PC-3 (cell line): ENCODE measurements around the gene TCF12. TPM values are rescaled to one million over a fixed set of nuclear protein-coding genes. Genes with fewer than 3 reads are reported as not detected.

Source experiments
- ATAC-seq: fragments of 200-7000 bp; cut with Tn5 transposase; 2 replicates; pipeline ENCODE4 v1.9.1; 2020; ENCODE audit warnings: mild to moderate bottlenecking, moderate library complexity
- BruUV-seq: library from RNA; stranded (reverse); fragments of 400-500 nt; replicated peaks from 2 replicates; lab custom pipeline; 2021; lab: Mats Ljungman, UMichigan
- CTCF ChIA-PET: fragments of 300-600 bp; sonication (Branson Sonifier 250); formaldehyde crosslinking; loops from one replicate; lab custom pipeline; 2022; ENCODE audit warnings: antibody characterized with exemption; lab: Charles Lee
- POLR2A ChIA-PET: fragments of 300-600 bp; sonication (Branson Sonifier 250); formaldehyde crosslinking; loops from one replicate; lab custom pipeline; 2022; ENCODE audit warnings: antibody characterized with exemption; ENCODE audit not compliant: unreplicated experiment; lab: Charles Lee
- DNase-seq: peaks from one replicate; pipeline ENCODE4 v3.0.0-alpha.2; 2015
- H2AFZ ChIP-seq: fragments of 300-600 bp; sonication (generic); 2 replicates; pipeline ENCODE4 v1.6.0; 2016; ENCODE audit warnings: antibody characterized with exemption, low read length
- H3F3A ChIP-seq: fragments of 300-600 bp; sonication (generic); one replicate; pipeline ENCODE4 v1.6.0; 2017; ENCODE audit warnings: antibody characterized with exemption, low read length, control low read depth, mild to moderate bottlenecking; ENCODE audit not compliant: unreplicated experiment
- H3K27ac ChIP-seq: fragments of 300-600 bp; sonication (generic); 2 replicates; pipeline ENCODE4 v1.5.1; 2016; ENCODE audit warnings: mild to moderate bottlenecking, low read length
- H3K27me3 ChIP-seq: fragments of 300-600 bp; sonication (generic); 2 replicates; pipeline ENCODE4 v1.6.1; 2016; ENCODE audit warnings: low read length, mixed read lengths
- H3K36me3 ChIP-seq: fragments of 300-600 bp; sonication (generic); 2 replicates; pipeline ENCODE4 v1.6.1; 2016; ENCODE audit warnings: low read depth, mixed run types, low read length, mixed read lengths
- H3K4me1 ChIP-seq: fragments of 300-600 bp; sonication (generic); 2 replicates; pipeline ENCODE4 v1.5.1; 2016; ENCODE audit warnings: low read length; ENCODE audit not compliant: insufficient read depth
- H3K4me2 ChIP-seq: fragments of 300-600 bp; sonication (generic); 2 replicates; pipeline ENCODE4 v1.6.0; 2016; ENCODE audit warnings: low read length
- H3K4me3 ChIP-seq: fragments of 300-600 bp; sonication (generic); 2 replicates; pipeline ENCODE4 v1.5.1; 2016; ENCODE audit warnings: mild to moderate bottlenecking, low read length, mixed read lengths
- H3K79me2 ChIP-seq: fragments of 300-600 bp; sonication (generic); 2 replicates; pipeline ENCODE4 v1.6.1; 2017; ENCODE audit warnings: low read length, mixed read lengths
- H3K9ac ChIP-seq: fragments of 300-600 bp; sonication (generic); 2 replicates; pipeline ENCODE4 v1.6.0; 2016; ENCODE audit warnings: mild to moderate bottlenecking, low read length
- H3K9me2 ChIP-seq: fragments of 300-600 bp; sonication (generic); replicated peaks from 2 replicates; pipeline ENCODE4 v1.6.1; 2016; ENCODE audit warnings: mixed run types, low read length, mixed read lengths
- H3K9me3 ChIP-seq: fragments of 300-600 bp; sonication (generic); 2 replicates; pipeline ENCODE4 v1.6.1; 2016; ENCODE audit warnings: low read length, mixed read lengths
- H4K20me1 ChIP-seq: fragments of 300-600 bp; sonication (generic); 2 replicates; pipeline ENCODE4 v1.6.1; 2016; ENCODE audit warnings: low read length, mixed read lengths
- EZH2 ChIP-seq: fragments of 300-600 bp; sonication (generic); IDR thresholded peaks from one replicate; pipeline ENCODE4 v1.6.1; 2017; ENCODE audit warnings: antibody characterized with exemption, mild to moderate bottlenecking, low read length; ENCODE audit not compliant: unreplicated experiment
- EZH2phosphoT487 ChIP-seq: fragments of 300-600 bp; sonication (generic); IDR thresholded peaks from 2 replicates; pipeline ENCODE4 v1.6.1; 2018; ENCODE audit warnings: mild to moderate bottlenecking, antibody characterized with exemption, low read length, borderline replicate concordance
- intact Hi-C: fragments of 100-400 bp; cut with micrococcal nuclease; formaldehyde crosslinking; loops from 2 replicates; pipeline ENCODE4 v1.9.0; 2023
- total RNA-seq: library from RNA; depleted of rRNA; stranded (reverse); fragments of >200 nt; gene quantifications from 2 replicates; pipeline ENCODE4 v1.2.3, GENCODE V29; 2014
- TF ChIP-seq, protein P1 (sequence below): fragments of 300-600 bp; sonication (generic); conservative IDR thresholded peaks from 2 replicates; pipeline ENCODE4 v1.5.1; 2017; ENCODE audit warnings: antibody characterized with exemption, low read depth, mild to moderate bottlenecking, low read length

The TCF12 gene
- total RNA-seq, 1 experiment from 2014 or later, result 103 TPM

DNA sequence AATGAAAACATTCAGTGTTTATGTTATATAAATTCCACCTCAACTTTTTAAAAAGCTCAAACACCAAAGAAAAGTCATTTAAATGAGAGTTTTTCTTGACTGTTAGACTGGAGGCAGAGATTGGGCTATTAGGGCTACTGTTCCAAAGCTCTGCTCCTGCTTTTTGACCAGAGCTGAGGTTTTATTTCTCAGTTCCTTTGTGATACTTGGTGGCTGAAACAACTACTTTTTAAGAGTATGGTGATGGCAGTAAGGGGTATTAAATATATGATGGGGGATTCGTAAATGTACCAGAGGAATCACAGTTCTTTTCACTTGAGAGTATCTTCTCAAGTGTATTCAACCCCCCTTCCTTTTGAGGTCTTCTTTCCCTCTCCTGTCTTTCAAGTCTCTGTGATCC is 271.8 kb downstream of the TCF12 start:
- CTCF ChIA-PET, result no interaction called here
- no peak overlapping the region for H3K27ac ChIP-seq
- H3F3A ChIP-seq, result no peaks in the 10 kb centered on the region
- ATAC-seq (no peak), DNase-seq (no peak)
- no peaks in the 10 kb centered on the region for H3K36me3 ChIP-seq
- intact Hi-C loops, result no loop called here
- no peaks in the 10 kb centered on the region for H3K27me3 ChIP-seq
- H3K9me3 ChIP-seq, result no peaks in the 10 kb centered on the region
- H4K20me1 ChIP-seq, result no peaks in the 10 kb centered on the region
- no peak overlapping the region for H3K4me3 ChIP-seq
- no peak overlapping the region for H3K9ac ChIP-seq
- no peaks in the 10 kb centered on the region for H3K79me2 ChIP-seq
- TF ChIP-seq EZH2 (no peak), EZH2phosphoT487 (no peak)
- TF ChIP-seq, protein P1, sequence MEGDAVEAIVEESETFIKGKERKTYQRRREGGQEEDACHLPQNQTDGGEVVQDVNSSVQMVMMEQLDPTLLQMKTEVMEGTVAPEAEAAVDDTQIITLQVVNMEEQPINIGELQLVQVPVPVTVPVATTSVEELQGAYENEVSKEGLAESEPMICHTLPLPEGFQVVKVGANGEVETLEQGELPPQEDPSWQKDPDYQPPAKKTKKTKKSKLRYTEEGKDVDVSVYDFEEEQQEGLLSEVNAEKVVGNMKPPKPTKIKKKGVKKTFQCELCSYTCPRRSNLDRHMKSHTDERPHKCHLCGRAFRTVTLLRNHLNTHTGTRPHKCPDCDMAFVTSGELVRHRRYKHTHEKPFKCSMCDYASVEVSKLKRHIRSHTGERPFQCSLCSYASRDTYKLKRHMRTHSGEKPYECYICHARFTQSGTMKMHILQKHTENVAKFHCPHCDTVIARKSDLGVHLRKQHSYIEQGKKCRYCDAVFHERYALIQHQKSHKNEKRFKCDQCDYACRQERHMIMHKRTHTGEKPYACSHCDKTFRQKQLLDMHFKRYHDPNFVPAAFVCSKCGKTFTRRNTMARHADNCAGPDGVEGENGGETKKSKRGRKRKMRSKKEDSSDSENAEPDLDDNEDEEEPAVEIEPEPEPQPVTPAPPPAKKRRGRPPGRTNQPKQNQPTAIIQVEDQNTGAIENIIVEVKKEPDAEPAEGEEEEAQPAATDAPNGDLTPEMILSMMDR, result no peak
- H3K9me2 ChIP-seq, result no peaks in the 10 kb centered on the region
- POLR2A ChIA-PET, result no interaction called here
- H3K4me1 ChIP-seq, result no peaks in the 10 kb centered on the region
- H2AFZ ChIP-seq, result no peak overlapping the region
- H3K4me2 ChIP-seq, result no peak overlapping the region
- no TSS peak for BruUV-seq

DNA sequence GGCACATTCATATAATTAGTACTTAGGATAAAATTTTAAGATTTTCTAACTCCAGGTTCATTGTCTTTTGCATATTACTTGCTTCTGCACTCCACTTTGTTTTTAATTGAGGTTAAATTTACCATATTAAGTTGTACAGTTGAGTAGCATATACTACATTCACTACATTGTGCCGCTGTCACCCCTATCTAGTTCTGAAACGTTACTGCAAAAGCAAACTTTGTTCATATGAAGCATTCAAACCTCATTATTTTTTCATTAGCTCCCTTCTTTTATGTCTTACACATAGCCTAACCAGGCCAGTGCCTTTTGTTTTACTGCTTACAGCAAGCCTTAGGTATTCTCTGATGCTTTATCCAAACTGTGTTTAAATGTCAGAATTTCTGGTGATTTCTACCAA is 274.7 kb downstream of the TCF12 start:
- H3K27me3 ChIP-seq, result no peaks in the 10 kb centered on the region
- ChIA-PET POLR2A (no interaction called here), CTCF (interaction anchor here (0.6 kb wide), 1 partner anchor 8 kb away, joined by 3 read pairs; no protein-coding TSS in a partner anchor)
- H3K4me3 ChIP-seq, result no peak overlapping the region
- ATAC-seq, result no peak
- no peaks in the 10 kb centered on the region for H3K9me2 ChIP-seq
- H3K9me3 ChIP-seq, result no peaks in the 10 kb centered on the region
- BruUV-seq, result no TSS peak
- no peaks in the 10 kb centered on the region for H3K4me1 ChIP-seq
- no peaks in the 10 kb centered on the region for H3F3A ChIP-seq
- DNase-seq, result no peak
- no peaks in the 10 kb centered on the region for H3K79me2 ChIP-seq
- H3K4me2 ChIP-seq, result no peak overlapping the region
- intact Hi-C loops, result no loop called here
- no peak overlapping the region for H2AFZ ChIP-seq
- no peaks in the 10 kb centered on the region for H3K36me3 ChIP-seq
- no peaks in the 10 kb centered on the region for H4K20me1 ChIP-seq
- no peak overlapping the region for H3K27ac ChIP-seq
- TF ChIP-seq, protein P1, result no peak
- TF ChIP-seq EZH2 (no peak), EZH2phosphoT487 (no peak)
- H3K9ac ChIP-seq, result no peak overlapping the region

DNA sequence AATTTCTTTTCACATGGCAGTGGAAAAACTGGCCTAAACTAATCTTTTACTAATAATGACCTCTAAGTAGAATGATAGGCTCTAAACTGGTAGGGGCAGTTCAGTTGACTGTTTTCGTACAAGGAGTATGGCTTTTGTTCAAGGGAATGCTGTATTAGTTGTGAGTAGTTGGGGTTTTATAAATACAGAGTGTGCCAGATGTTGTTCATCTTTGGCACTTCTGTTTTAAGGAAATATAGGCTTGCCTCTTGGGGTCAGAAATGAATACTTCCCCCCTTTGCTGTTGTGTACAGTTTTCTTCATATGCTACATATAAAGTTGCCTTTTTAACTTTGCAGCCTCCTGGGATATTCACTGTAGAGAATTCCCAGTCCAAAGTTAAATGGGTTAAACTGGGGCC is 276.9 kb downstream of the TCF12 start:
- BruUV-seq, result no TSS peak
- Histone ChIP-seq H3K36me3 (no peaks in the 10 kb centered on the region), H3K27ac (no peak overlapping the region), H4K20me1 (no peaks in the 10 kb centered on the region), H3K9me2 (no peaks in the 10 kb centered on the region), H3K9me3 (no peaks in the 10 kb centered on the region), H3K4me3 (no peak overlapping the region), H3F3A (no peaks in the 10 kb centered on the region), H3K27me3 (no peaks in the 10 kb centered on the region), H3K9ac (no peak overlapping the region), H2AFZ (no peak overlapping the region), H3K4me1 (peaks cover 4% of the 10 kb centered on the region), H3K4me2 (no peak overlapping the region), H3K79me2 (no peaks in the 10 kb centered on the region)
- ATAC-seq (no peak), DNase-seq (no peak)
- TF ChIP-seq, protein P1, result no peak
- TF ChIP-seq EZH2phosphoT487 (no peak), EZH2 (no peak)
- ChIA-PET POLR2A (no interaction called here), CTCF (no interaction called here)
- intact Hi-C loops, result no loop called here
